Measurements from ENCODE around the gene ARL15.

DNA sequence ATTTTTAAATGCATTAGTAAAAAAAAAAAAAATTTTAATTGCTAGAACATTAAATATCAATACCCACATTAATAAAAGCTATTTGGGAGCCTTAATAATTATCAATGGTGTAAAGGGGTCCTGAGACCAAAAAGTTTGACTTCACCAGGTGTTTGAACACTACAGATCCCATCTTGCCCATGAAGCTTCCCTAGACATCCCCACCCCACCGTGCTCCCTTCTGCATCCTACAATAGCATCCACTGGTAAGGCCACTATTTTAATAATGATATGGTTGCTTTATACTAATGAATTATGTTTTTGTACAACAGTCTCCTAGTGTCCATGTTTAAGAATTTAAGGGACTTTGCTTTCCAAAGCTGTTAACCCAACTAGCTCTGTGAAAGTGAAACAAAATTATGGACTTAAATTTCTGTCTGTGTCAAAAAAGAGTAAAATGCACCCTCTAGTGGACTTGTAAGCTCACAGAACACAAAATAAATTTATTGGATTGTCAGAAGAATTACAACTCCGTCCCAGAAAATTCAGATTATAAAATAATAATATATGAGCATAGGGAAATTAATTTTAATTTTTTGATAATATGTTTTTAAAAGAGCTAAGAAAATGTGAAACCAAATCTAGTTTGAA is 76.0 kb downstream of the ARL15 start:
- TF ChIP-seq EZH2 (IDR thresholded peaks at IDR 0.05; ENCODE audit: low read depth, low read length, severe bottlenecking): no peak
- no peak for TF ChIP-seq CHD1 (IDR thresholded peaks at IDR 0.05; ENCODE audit: low read depth, low read length)
- TF ChIP-seq, protein P1, sequence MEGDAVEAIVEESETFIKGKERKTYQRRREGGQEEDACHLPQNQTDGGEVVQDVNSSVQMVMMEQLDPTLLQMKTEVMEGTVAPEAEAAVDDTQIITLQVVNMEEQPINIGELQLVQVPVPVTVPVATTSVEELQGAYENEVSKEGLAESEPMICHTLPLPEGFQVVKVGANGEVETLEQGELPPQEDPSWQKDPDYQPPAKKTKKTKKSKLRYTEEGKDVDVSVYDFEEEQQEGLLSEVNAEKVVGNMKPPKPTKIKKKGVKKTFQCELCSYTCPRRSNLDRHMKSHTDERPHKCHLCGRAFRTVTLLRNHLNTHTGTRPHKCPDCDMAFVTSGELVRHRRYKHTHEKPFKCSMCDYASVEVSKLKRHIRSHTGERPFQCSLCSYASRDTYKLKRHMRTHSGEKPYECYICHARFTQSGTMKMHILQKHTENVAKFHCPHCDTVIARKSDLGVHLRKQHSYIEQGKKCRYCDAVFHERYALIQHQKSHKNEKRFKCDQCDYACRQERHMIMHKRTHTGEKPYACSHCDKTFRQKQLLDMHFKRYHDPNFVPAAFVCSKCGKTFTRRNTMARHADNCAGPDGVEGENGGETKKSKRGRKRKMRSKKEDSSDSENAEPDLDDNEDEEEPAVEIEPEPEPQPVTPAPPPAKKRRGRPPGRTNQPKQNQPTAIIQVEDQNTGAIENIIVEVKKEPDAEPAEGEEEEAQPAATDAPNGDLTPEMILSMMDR (IDR thresholded peaks at IDR 0.05; ENCODE audit: control extremely low read depth in 1 of 3, insufficient read depth in 1 of 3, low read depth in 1 of 3, low read length in 3 of 3): peak in 2 of 3 experiments; percentile 16 to 39; a peak in 2 of 4 replicates
- TF ChIP-seq POLR2AphosphoS5 (IDR thresholded peaks at IDR 0.05; ENCODE audit: low read depth, low read length): no peak
- TF ChIP-seq RFX5 (IDR thresholded peaks at IDR 0.05; ENCODE audit: borderline replicate concordance, low read depth, low read length): no peak
- TF ChIP-seq SP2 (IDR thresholded peaks at IDR 0.05; ENCODE audit: low read length): no peak
- TF ChIP-seq POLR2A (IDR thresholded peaks at IDR 0.05; ENCODE audit: control extremely low read depth in 1 of 2, low read depth in 2 of 2, low read length in 2 of 2): no peak
- TF ChIP-seq SIX5 (IDR thresholded peaks at IDR 0.05; ENCODE audit: low read depth, low read length): no peak
- no peak for TF ChIP-seq SRF (IDR thresholded peaks at IDR 0.05; ENCODE audit: low read depth, low read length)
- TF ChIP-seq CREB1 (IDR thresholded peaks at IDR 0.05): no peak
- no peak for TF ChIP-seq TAF1 (IDR thresholded peaks at IDR 0.05; ENCODE audit: low read depth, low read length)
- no peak for TF ChIP-seq SUZ12 (IDR thresholded peaks at IDR 0.05; ENCODE audit: low read length)

All from H1 (cell line).